HepG2 (cell line): Measurements from ENCODE around the gene WDFY1. TPM values are rescaled to one million over a fixed set of nuclear protein-coding genes. Genes with fewer than 3 reads are reported as not detected.
A peak's percentile ranks its signal among the peaks of the same experiment; 100 is the strongest.

Experiments used
- ASH2L ChIP-seq: fragments of 300-600, 200-600 bp; sonication (generic); IDR thresholded peaks from 2 replicates; pipeline ENCODE4 v1.7.0; 2017; ENCODE audit warnings: low read depth, mild to moderate bottlenecking, moderate library complexity, mixed read lengths, low read length; ENCODE audit not compliant: insufficient read length
- JUNB ChIP-seq: sonication (generic); formaldehyde crosslinking; IDR thresholded peaks from 2 replicates; pipeline ENCODE4 v1.8.0; 2022; ENCODE audit warnings: missing genetic modification reagents, mild to moderate bottlenecking, borderline replicate concordance
- NR2F6 ChIP-seq, 2 experiments: IDR thresholded peaks; 2 replicates each; pipeline ENCODE4 v1.6.1; 2016; ENCODE audit warnings: antibody characterized with exemption in 1 of 2, mild to moderate bottlenecking in 1 of 2
- POLR2G ChIP-seq: fragments of 200-400 bp; formaldehyde crosslinking; IDR thresholded peaks from 2 replicates; pipeline ENCODE4 v1.6.1; 2018; ENCODE audit warnings: mild to moderate bottlenecking, low read depth, low read length, moderate library complexity
- REL ChIP-seq: sonication (generic); formaldehyde crosslinking; conservative IDR thresholded peaks from 2 replicates; pipeline ENCODE4 v1.8.0; 2022; ENCODE audit warnings: mild to moderate bottlenecking, missing genetic modification reagents, moderate library complexity
- SATB2 ChIP-seq: sonication (generic); formaldehyde crosslinking; IDR thresholded peaks from 2 replicates; pipeline ENCODE4 v1.5.0; 2020; ENCODE audit warnings: missing genetic modification reagents
- STAG1 ChIP-seq: sonication (generic); formaldehyde crosslinking; IDR thresholded peaks from 2 replicates; pipeline ENCODE4 v1.4.0; 2020; ENCODE audit warnings: missing genetic modification reagents
- TAF1 ChIP-seq: sonication (generic); formaldehyde crosslinking; IDR thresholded peaks from 2 replicates; pipeline ENCODE4 v1.4.0; 2020; ENCODE audit warnings: missing genetic modification reagents
- ZFYVE20 ChIP-seq: sonication (generic); formaldehyde crosslinking; IDR thresholded peaks from 2 replicates; pipeline ENCODE4 v1.8.0; 2023; ENCODE audit warnings: low read depth, mild to moderate bottlenecking, moderate library complexity, missing genetic modification reagents, borderline replicate concordance
- ZNF160 ChIP-seq: sonication (generic); formaldehyde crosslinking; IDR thresholded peaks from 2 replicates; pipeline ENCODE4 v1.8.0; 2022; ENCODE audit warnings: mild to moderate bottlenecking, inconsistent platforms, missing genetic modification reagents
- ZNF562 ChIP-seq: sonication (generic); formaldehyde crosslinking; IDR thresholded peaks from 2 replicates; pipeline ENCODE4 v1.8.0; 2022; ENCODE audit warnings: missing genetic modification reagents, borderline replicate concordance
- polyA plus RNA-seq, 8 experiments: library from polyadenylated mRNA; depleted of rRNA in 3 of 8; stranded (reverse) in 7 of 8; unstranded in 1 of 8; fragments of >200 nt; fragmentation: Illumina TruSeq in 4 of 8; extraction: Trizol in 4 of 8; gene quantifications; 2 replicates each; pipeline versions ENCODE4 v1.2.1 to v1.2.3, GENCODE V29; 2011 to 2016; ENCODE audit warnings: low read depth in 4 of 8, missing spikeins in 1 of 8, mixed read lengths in 1 of 8; ENCODE audit not compliant: insufficient read depth in 1 of 8
- total RNA-seq, 5 experiments: library from RNA; depleted of rRNA; stranded (reverse); fragments of >200 nt; fragmentation: Illumina TruSeq; extraction: Trizol; gene quantifications; 2 replicates each; pipeline ENCODE4 v1.2.3, GENCODE V29; 2016; ENCODE audit warnings: low read depth in 1 of 5
- TF ChIP-seq, protein P1 (sequence below): sonication (generic); formaldehyde crosslinking; IDR thresholded peaks from one replicate; pipeline ENCODE4 v1.5.1; 2020; ENCODE audit warnings: mild to moderate bottlenecking, missing genetic modification reagents; ENCODE audit errors: not compliant biosample characterization
- TF ChIP-seq, protein P2 (sequence below): sonication (generic); formaldehyde crosslinking; IDR thresholded peaks from 2 replicates; pipeline ENCODE4 v1.4.0; 2020; ENCODE audit warnings: missing genetic modification reagents, borderline replicate concordance
- TF ChIP-seq, protein P3 (sequence below): sonication (generic); formaldehyde crosslinking; IDR thresholded peaks from 2 replicates; pipeline ENCODE4 v1.8.1; 2023; ENCODE audit warnings: mild to moderate bottlenecking, missing genetic modification reagents

The WDFY1 gene
- total and polyA plus RNA-seq, 2 of the 13 experiments (the other 11 are each of a cell fraction or from before 2014, with no cell fraction given) = 77.0 to 78.4 TPM

DNA sequence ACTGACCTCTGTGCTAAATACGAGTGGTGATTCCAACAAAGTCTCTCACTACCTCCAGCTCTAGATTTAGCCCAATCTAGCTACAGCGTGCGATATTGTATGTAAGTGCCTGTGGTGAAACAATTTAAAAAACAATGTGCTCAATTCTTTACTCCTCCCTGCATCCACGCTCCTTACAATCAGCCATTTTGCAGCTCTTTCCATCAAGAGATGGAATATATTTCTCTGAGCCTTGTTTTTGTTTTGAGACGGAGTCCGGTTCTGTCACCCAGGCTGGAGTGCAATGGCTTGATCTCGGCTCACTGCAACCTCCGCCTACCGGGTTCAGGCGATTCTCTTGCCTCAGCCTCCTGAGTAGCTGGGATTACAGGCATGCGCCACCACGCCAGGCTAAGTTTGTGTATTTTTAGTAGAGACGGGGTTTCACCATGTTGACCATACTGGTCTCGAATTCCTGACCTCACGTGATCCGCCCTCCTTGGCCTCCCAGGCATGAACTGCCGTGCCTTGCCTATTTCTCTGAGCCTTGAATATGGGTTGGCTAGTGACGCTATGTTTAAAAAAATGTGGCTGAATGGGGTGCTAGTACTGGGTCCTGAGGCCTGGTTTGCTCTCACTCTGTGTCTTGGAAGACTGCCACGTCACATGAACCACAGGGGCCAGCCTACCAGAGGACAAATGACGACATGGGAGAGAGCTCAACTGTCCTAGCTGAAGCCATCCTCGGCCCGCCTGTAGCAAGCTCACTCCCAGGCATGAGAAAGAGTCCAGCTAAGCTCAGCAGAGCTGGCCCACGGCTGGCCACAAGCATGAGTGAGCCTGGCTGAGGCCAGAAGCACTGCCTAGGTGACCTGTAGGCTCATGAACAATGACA, 14.8 kb downstream of the WDFY1 start (continued):
- TF ChIP-seq, protein P1, sequence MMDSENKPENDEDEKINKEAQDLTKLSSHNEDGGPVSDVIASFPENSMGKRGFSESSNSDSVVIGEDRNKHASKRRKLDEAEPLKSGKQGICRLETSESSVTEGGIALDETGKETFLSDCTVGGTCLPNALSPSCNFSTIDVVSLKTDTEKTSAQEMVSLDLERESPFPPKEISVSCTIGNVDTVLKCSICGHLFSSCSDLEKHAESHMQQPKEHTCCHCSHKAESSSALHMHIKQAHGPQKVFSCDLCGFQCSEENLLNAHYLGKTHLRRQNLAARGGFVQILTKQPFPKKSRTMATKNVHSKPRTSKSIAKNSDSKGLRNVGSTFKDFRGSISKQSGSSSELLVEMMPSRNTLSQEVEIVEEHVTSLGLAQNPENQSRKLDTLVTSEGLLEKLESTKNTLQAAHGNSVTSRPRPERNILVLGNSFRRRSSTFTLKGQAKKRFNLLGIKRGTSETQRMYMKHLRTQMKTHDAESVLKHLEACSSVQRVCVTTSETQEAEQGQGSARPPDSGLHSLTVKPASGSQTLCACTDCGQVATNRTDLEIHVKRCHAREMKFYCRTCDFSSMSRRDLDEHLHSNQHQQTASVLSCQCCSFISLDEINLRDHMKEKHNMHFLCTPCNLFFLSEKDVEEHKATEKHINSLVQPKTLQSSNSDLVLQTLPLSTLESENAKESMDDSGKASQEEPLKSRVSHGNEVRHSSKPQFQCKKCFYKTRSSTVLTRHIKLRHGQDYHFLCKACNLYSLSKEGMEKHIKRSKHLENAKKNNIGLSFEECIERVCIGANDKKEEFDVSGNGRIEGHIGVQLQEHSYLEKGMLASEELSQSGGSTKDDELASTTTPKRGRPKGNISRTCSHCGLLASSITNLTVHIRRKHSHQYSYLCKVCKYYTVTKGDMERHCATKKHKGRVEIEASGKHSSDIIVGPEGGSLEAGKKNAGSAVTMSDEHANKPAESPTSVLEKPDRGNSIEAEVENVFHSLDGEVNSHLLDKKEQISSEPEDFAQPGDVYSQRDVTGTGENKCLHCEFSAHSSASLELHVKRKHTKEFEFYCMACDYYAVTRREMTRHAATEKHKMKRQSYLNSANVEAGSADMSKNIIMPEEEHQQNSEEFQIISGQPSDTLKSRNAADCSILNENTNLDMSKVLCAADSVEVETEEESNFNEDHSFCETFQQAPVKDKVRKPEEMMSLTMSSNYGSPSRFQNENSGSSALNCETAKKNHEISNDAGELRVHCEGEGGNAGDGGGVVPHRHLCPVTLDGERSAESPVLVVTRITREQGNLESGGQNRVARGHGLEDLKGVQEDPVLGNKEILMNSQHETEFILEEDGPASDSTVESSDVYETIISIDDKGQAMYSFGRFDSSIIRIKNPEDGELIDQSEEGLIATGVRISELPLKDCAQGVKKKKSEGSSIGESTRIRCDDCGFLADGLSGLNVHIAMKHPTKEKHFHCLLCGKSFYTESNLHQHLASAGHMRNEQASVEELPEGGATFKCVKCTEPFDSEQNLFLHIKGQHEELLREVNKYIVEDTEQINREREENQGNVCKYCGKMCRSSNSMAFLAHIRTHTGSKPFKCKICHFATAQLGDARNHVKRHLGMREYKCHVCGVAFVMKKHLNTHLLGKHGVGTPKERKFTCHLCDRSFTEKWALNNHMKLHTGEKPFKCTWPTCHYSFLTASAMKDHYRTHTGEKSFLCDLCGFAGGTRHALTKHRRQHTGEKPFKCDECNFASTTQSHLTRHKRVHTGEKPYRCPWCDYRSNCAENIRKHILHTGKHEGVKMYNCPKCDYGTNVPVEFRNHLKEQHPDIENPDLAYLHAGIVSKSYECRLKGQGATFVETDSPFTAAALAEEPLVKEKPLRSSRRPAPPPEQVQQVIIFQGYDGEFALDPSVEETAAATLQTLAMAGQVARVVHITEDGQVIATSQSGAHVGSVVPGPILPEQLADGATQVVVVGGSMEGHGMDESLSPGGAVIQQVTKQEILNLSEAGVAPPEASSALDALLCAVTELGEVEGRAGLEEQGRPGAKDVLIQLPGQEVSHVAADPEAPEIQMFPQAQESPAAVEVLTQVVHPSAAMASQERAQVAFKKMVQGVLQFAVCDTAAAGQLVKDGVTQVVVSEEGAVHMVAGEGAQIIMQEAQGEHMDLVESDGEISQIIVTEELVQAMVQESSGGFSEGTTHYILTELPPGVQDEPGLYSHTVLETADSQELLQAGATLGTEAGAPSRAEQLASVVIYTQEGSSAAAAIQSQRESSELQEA (CRISPR knock-in tag) = peak; percentile 71
- no peak for TF ChIP-seq ZNF562 (CRISPR knock-in tag)
- peak; percentile 69; the same call in 1 of the 2 replicates for TF ChIP-seq TAF1 (CRISPR knock-in tag)
- peak; percentile 89 for TF ChIP-seq ASH2L
- TF ChIP-seq JUNB (CRISPR knock-in tag) = no peak
- peak; percentile 68 for TF ChIP-seq NR2F6 (IDR thresholded peaks at IDR 0.05)
- peak; percentile 84 for TF ChIP-seq NR2F6 (CRISPR knock-in tag; IDR thresholded peaks at IDR 0.05)
- peak; percentile 68; the same call in 1 of the 2 replicates for TF ChIP-seq ZNF160
- TF ChIP-seq, protein P2, sequence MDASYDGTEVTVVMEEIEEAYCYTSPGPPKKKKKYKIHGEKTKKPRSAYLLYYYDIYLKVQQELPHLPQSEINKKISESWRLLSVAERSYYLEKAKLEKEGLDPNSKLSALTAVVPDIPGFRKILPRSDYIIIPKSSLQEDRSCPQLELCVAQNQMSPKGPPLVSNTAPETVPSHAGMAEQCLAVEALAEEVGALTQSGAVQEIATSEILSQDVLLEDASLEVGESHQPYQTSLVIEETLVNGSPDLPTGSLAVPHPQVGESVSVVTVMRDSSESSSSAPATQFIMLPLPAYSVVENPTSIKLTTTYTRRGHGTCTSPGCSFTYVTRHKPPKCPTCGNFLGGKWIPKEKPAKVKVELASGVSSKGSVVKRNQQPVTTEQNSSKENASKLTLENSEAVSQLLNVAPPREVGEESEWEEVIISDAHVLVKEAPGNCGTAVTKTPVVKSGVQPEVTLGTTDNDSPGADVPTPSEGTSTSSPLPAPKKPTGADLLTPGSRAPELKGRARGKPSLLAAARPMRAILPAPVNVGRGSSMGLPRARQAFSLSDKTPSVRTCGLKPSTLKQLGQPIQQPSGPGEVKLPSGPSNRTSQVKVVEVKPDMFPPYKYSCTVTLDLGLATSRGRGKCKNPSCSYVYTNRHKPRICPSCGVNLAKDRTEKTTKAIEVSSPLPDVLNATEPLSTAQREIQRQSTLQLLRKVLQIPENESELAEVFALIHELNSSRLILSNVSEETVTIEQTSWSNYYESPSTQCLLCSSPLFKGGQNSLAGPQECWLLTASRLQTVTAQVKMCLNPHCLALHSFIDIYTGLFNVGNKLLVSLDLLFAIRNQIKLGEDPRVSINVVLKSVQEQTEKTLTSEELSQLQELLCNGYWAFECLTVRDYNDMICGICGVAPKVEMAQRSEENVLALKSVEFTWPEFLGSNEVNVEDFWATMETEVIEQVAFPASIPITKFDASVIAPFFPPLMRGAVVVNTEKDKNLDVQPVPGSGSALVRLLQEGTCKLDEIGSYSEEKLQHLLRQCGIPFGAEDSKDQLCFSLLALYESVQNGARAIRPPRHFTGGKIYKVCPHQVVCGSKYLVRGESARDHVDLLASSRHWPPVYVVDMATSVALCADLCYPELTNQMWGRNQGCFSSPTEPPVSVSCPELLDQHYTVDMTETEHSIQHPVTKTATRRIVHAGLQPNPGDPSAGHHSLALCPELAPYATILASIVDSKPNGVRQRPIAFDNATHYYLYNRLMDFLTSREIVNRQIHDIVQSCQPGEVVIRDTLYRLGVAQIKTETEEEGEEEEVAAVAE (CRISPR knock-in tag) = peak; percentile 78
- TF ChIP-seq REL (CRISPR knock-in tag) = no peak
- TF ChIP-seq, protein P3, sequence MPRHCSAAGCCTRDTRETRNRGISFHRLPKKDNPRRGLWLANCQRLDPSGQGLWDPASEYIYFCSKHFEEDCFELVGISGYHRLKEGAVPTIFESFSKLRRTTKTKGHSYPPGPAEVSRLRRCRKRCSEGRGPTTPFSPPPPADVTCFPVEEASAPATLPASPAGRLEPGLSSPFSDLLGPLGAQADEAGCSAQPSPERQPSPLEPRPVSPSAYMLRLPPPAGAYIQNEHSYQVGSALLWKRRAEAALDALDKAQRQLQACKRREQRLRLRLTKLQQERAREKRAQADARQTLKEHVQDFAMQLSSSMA = peak; percentile 91; the same call in 1 of the 2 replicates
- TF ChIP-seq POLR2G = peak; percentile 84
- no peak for TF ChIP-seq ZFYVE20
- TF ChIP-seq STAG1 = peak; percentile 25; the same call in 1 of the 2 replicates
- TF ChIP-seq SATB2 (CRISPR knock-in tag) = no peak
